ENCODE data around the gene SCN3B. TPM values are rescaled to one million over a fixed set of nuclear protein-coding genes. Genes with fewer than 3 reads are reported as not detected.

The SCN3B gene
- total and polyA plus RNA-seq, 2 experiments from 2014 or later = 0.30 to 1.8 TPM

DNA sequence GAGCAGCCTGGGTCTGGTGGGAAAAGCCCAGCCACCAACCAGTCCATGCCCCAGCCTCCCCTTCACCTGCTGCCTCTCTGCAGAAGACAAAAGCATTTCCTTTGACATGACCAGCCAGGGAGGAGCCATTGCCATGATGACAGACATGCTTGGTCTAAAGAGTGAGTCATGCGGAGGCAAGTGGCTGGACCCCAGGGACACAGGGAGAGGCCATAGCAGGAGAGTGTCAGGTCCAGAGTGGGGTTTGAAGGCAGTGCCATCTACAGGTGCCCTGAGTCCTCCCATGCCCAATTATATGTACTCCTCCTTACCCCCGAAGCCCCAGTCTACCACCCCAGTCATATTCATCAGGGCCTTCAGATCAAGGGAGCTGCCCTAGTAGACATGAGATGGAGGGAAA is 67.4 kb downstream of the SCN3B start:
- DNase-seq (ENCODE audit: low spot score) = peak; percentile 58
- Histone ChIP-seq H3K9me2 (replicated peaks; ENCODE audit: insufficient read depth) (no peaks in the 10 kb centered on the region), H3K4me2 (no peak overlapping the region), H3K4me3 (no peak overlapping the region), H3K4me1 (ENCODE audit: insufficient read depth) (peaks cover 38% of the 10 kb centered on the region), H3K36me3 (replicated peaks; ENCODE audit: insufficient read depth, low read depth) (no peaks in the 10 kb centered on the region), H3K79me2 (no peaks in the 10 kb centered on the region), H3K27me3 (no peaks in the 10 kb centered on the region), H2AFZ (no peak overlapping the region), H3K27ac (peak overlapping the region; percentile 89), H3K9me3 (ENCODE audit: low read depth) (no peaks in the 10 kb centered on the region), H4K20me1 (ENCODE audit: insufficient read depth, poor library complexity, severe bottlenecking) (no peaks in the 10 kb centered on the region)
- WGBS (ENCODE audit: low lambda C conversion rate, missing lambda C conversion rate) = 96% methylated on average over 2 of the region's 2 CpGs
- TF ChIP-seq EZH2 (IDR thresholded peaks at IDR 0.05; ENCODE audit: borderline replicate concordance) (no peak), EZH2phosphoT487 (IDR thresholded peaks at IDR 0.05; ENCODE audit: low read depth, severe bottlenecking, unreplicated experiment) (no peak), CTCF (IDR thresholded peaks at IDR 0.05; ENCODE audit: poor library complexity) (no peak)

- H3K79me2 ChIP-seq = no peaks in the 10 kb centered on the region
- H3K4me2 ChIP-seq = no peak overlapping the region
- H3K27ac ChIP-seq = peak overlapping the region; percentile 89
- DNase-seq (ENCODE audit: low spot score) = no peak
- no peaks in the 10 kb centered on the region for H3K9me3 ChIP-seq (ENCODE audit: low read depth)
- H3K4me1 ChIP-seq (ENCODE audit: insufficient read depth) = peaks cover 38% of the 10 kb centered on the region
- no peaks in the 10 kb centered on the region for H3K9me2 ChIP-seq (replicated peaks; ENCODE audit: insufficient read depth)
- TF ChIP-seq CTCF (IDR thresholded peaks at IDR 0.05; ENCODE audit: poor library complexity) = no peak
- no peak for TF ChIP-seq EZH2phosphoT487 (IDR thresholded peaks at IDR 0.05; ENCODE audit: low read depth, severe bottlenecking, unreplicated experiment)
- no peak for TF ChIP-seq EZH2 (IDR thresholded peaks at IDR 0.05; ENCODE audit: borderline replicate concordance)
- H3K4me3 ChIP-seq = no peak overlapping the region
- no peak overlapping the region for H2AFZ ChIP-seq
- WGBS (ENCODE audit: low lambda C conversion rate, missing lambda C conversion rate) = 75% methylated on average over 8 of the region's 8 CpGs
- H3K27me3 ChIP-seq = no peaks in the 10 kb centered on the region
- no peaks in the 10 kb centered on the region for H4K20me1 ChIP-seq (ENCODE audit: insufficient read depth, poor library complexity, severe bottlenecking)
- H3K36me3 ChIP-seq (replicated peaks; ENCODE audit: insufficient read depth, low read depth) = no peaks in the 10 kb centered on the region
These were observed 67.9 kb downstream of the SCN3B start for GRCh38 chr11:123586568-123586967.

- TF ChIP-seq EZH2 (IDR thresholded peaks at IDR 0.05; ENCODE audit: borderline replicate concordance) (no peak), EZH2phosphoT487 (IDR thresholded peaks at IDR 0.05; ENCODE audit: low read depth, severe bottlenecking, unreplicated experiment) (no peak)
- Histone ChIP-seq H4K20me1 (ENCODE audit: insufficient read depth, poor library complexity, severe bottlenecking) (no peaks in the 10 kb centered on the region), H3K9me3 (ENCODE audit: low read depth) (no peaks in the 10 kb centered on the region)
These were observed 68.7 kb downstream of the SCN3B start for GRCh38 chr11:123585706-123586105.

DNA sequence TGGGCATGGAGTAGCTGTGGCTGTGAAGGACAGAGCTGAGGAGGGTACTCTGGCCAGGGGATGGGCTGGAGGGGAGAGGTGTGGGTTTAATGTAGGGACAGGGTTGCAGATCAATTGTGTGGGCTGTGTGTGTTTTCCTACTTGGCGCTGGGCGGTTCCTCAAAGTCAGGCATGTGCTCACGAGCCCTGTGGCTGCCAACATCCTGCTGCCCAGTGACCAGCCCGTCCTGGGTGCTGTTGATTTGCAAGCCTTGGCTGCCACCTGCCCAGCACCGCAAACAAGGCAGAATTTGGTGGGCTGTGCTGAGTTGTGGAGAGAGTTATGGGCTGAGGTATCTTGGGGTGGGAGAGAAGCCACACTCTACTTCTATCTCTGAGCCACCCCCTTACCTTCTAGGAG is 69.2 kb downstream of the SCN3B start:
- Histone ChIP-seq H4K20me1 (ENCODE audit: insufficient read depth, poor library complexity, severe bottlenecking) (no peaks in the 10 kb centered on the region), H3K27me3 (no peaks in the 10 kb centered on the region), H3K27ac (peak overlapping the region; percentile 13), H3K9me3 (ENCODE audit: low read depth) (no peaks in the 10 kb centered on the region), H2AFZ (no peak overlapping the region), H3K4me2 (no peak overlapping the region), H3K9me2 (replicated peaks; ENCODE audit: insufficient read depth) (no peaks in the 10 kb centered on the region), H3K4me3 (no peak overlapping the region), H3K4me1 (ENCODE audit: insufficient read depth) (peaks cover 34% of the 10 kb centered on the region), H3K79me2 (no peaks in the 10 kb centered on the region), H3K36me3 (replicated peaks; ENCODE audit: insufficient read depth, low read depth) (no peaks in the 10 kb centered on the region)
- no peak for DNase-seq (ENCODE audit: low spot score)
- 94% methylated on average over 5 of the region's 5 CpGs for WGBS (ENCODE audit: low lambda C conversion rate, missing lambda C conversion rate)
- TF ChIP-seq EZH2phosphoT487 (IDR thresholded peaks at IDR 0.05; ENCODE audit: low read depth, severe bottlenecking, unreplicated experiment) = no peak
- no peak for TF ChIP-seq EZH2 (IDR thresholded peaks at IDR 0.05; ENCODE audit: borderline replicate concordance)
- no peak for TF ChIP-seq CTCF (IDR thresholded peaks at IDR 0.05; ENCODE audit: poor library complexity)

More at GRCh38 chr11:123585706-123586105, 68.7 kb downstream of the SCN3B start:
- peak overlapping the region; percentile 58 for H3K27ac ChIP-seq
- H3K79me2 ChIP-seq = no peaks in the 10 kb centered on the region
- DNase-seq (ENCODE audit: low spot score) = no peak
- 37% methylated on average over 5 of the region's 5 CpGs for WGBS (ENCODE audit: low lambda C conversion rate, missing lambda C conversion rate)
- no peak overlapping the region for H3K4me2 ChIP-seq
- no peaks in the 10 kb centered on the region for H3K36me3 ChIP-seq (replicated peaks; ENCODE audit: insufficient read depth, low read depth)
- no peak overlapping the region for H2AFZ ChIP-seq
- no peaks in the 10 kb centered on the region for H3K27me3 ChIP-seq
- no peaks in the 10 kb centered on the region for H3K9me2 ChIP-seq (replicated peaks; ENCODE audit: insufficient read depth)
- no peak overlapping the region for H3K4me3 ChIP-seq
- H3K4me1 ChIP-seq (ENCODE audit: insufficient read depth) = peaks cover 38% of the 10 kb centered on the region
